Thyroid gland (tissue), 4 donors: ENCODE results near the gene KCNE1. TPM values are rescaled to one million over a fixed set of nuclear protein-coding genes. Genes with fewer than 3 reads are reported as not detected.

ENCODE experiments used
- DNase-seq, 2 donors: peaks; one replicate each; pipeline ENCODE4 v3.0.0-alpha.2; 2019
- H3K27ac ChIP-seq, 3 donors: fragments of 200-600 bp; sonication (generic); 1 replicate in 2 of 3; 2 replicates in 1 of 3; pipeline ENCODE4 v1.5.1; 2016 to 2019; ENCODE audit warnings: mild to moderate bottlenecking in 1 of 3, moderate library complexity in 1 of 3
- H3K27me3 ChIP-seq: fragments of 200-600 bp; sonication (generic); one replicate; pipeline ENCODE4 v1.5.1; 2019
- H3K36me3 ChIP-seq, 2 donors: fragments of 200-600 bp; sonication (generic); one replicate each; pipeline ENCODE4 v1.5.1; 2016 to 2019
- H3K4me1 ChIP-seq, 2 donors: fragments of 200-600 bp; sonication (generic); one replicate each; pipeline ENCODE4 v1.5.1; 2017 to 2019
- H3K4me3 ChIP-seq, 3 donors: fragments of 200-600 bp; sonication (generic); replicated peaks in 1 of 3; 1 replicate in 2 of 3; 2 replicates in 1 of 3; pipeline ENCODE4 v1.5.1; 2016; ENCODE audit warnings: mild to moderate bottlenecking in 1 of 3
- H3K9me3 ChIP-seq: fragments of 200-600 bp; sonication (generic); one replicate; pipeline ENCODE4 v1.5.1; 2017
- POLR2A ChIP-seq, 2 donors: fragments of 450-650 bp; IDR thresholded peaks; one replicate each; pipeline ENCODE4 v1.6.1; 2017; ENCODE audit warnings: antibody characterized with exemption in 2 of 2, mild to moderate bottlenecking in 2 of 2, moderate library complexity in 1 of 2
- WGBS, 2 donors: methylation state at CpG; one replicate each; pipeline ENCODE4 v1.1.5; 2017; 5-methylcytosine and 5-hydroxymethylcytosine counted together
- intact Hi-C: fragments of 100-400 bp; cut with DNase I; formaldehyde crosslinking; loops from one replicate; pipeline ENCODE4 v1.15.1; 2023
- total RNA-seq, 4 donors: library from RNA; depleted of rRNA; stranded (reverse); fragments of >200 nt; gene quantifications; one replicate each; pipeline ENCODE4 v1.2.3, GENCODE V29; 2016
- TF ChIP-seq, protein P1 (sequence below), 6 experiments: fragments of 200-600 bp in 3 of 6; fragments of 450-650 bp in 3 of 6; sonication (generic) in 3 of 6; IDR thresholded peaks; one replicate each; pipeline ENCODE4 v1.5.1; 2016 to 2019; ENCODE audit warnings: antibody characterized with exemption in 6 of 6, mild to moderate bottlenecking in 2 of 6, inconsistent platforms in 1 of 6, moderate library complexity in 1 of 6

Gene KCNE1
- total RNA-seq, 4 donors from 2014 or later = 0.33 to 2.6 (median 1.5) TPM

DNA sequence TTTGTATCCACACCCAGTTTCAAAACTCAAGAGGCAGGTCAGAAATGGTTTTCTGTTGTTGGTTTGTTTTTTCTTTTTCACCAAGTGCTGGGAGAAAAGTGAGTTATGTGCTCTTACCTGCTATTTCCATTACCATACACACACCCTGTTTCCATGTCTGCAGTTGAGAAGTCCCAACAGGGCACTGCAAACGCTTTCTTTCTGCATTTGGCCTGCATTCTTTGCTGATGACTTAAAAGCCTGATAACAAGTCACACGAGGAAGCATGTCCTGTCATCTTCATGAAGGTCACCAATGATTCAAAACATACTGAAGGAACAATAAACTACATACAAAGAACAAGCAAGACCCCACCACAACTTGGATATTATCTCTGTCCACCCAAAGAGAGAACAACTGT is 24.8 kb upstream of the KCNE1 start:
- Histone ChIP-seq H3K4me3 (no peak overlapping the region), H3K4me1 (peaks cover 0 to 6% of the 10 kb centered on the region in 2 donors), H3K36me3 (no peaks in the 10 kb centered on the region), H3K9me3 (no peaks in the 10 kb centered on the region), H3K27ac (no peak overlapping the region), H3K27me3 (no peaks in the 10 kb centered on the region)
- DNase-seq = no peak
- TF ChIP-seq POLR2A (IDR thresholded peaks at IDR 0.05) = no peak
- TF ChIP-seq, protein P1, sequence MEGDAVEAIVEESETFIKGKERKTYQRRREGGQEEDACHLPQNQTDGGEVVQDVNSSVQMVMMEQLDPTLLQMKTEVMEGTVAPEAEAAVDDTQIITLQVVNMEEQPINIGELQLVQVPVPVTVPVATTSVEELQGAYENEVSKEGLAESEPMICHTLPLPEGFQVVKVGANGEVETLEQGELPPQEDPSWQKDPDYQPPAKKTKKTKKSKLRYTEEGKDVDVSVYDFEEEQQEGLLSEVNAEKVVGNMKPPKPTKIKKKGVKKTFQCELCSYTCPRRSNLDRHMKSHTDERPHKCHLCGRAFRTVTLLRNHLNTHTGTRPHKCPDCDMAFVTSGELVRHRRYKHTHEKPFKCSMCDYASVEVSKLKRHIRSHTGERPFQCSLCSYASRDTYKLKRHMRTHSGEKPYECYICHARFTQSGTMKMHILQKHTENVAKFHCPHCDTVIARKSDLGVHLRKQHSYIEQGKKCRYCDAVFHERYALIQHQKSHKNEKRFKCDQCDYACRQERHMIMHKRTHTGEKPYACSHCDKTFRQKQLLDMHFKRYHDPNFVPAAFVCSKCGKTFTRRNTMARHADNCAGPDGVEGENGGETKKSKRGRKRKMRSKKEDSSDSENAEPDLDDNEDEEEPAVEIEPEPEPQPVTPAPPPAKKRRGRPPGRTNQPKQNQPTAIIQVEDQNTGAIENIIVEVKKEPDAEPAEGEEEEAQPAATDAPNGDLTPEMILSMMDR (IDR thresholded peaks at IDR 0.05) = no peak
- intact Hi-C loops = no loop called here
- 54 to 58% methylated on average over 2 of the region's 2 CpGs for WGBS, 2 donors

DNA sequence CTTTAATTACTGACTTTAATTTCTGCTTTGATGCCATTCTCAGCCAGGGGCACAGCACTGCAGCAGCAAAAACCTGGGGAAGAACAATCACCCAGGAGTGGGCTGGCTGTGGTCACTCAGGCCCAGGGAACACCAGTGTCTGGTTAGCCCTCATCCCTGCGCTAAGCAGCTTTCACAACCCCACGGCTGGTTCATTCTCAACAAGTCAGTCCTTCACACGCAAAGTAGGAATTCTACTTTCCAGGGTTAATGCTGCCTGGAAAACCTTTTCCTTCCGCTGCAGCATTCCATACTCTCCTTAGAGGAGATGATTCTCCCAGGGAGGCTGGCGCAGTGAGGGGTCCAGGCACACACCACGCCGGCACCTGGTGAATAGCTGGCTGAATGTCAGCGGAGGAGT is 24.3 kb upstream of the KCNE1 start:
- Histone ChIP-seq H3K27ac (no peak overlapping the region), H3K27me3 (no peaks in the 10 kb centered on the region), H3K4me3 (no peak overlapping the region), H3K9me3 (no peaks in the 10 kb centered on the region), H3K4me1 (peaks cover 0 to 6% of the 10 kb centered on the region in 2 donors), H3K36me3 (no peaks in the 10 kb centered on the region)
- WGBS, 2 donors = 93 to 97% methylated on average over 8 of the region's 8 CpGs
- intact Hi-C loops = no loop called here
- no peak for TF ChIP-seq POLR2A (IDR thresholded peaks at IDR 0.05)
- TF ChIP-seq, protein P1 (IDR thresholded peaks at IDR 0.05) = no peak
- no peak for DNase-seq

DNA sequence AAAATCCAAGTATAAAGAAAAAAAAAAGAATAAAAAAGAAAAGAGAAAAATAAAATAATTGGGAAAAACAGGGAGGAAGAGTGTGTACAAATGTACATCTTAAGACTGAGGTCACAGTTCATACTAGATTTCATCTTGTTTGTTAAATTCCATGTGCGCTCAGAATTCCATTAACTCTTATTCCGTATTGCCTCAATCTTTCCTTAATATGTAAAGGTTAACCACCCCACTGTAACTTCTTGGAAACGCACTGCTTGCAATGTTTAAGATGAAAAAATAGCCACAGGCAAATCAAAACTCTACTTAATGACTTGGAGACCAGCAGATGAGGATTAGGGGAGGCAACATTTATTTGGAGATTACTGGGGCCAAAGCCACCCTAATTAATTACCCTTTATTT is 23.9 kb upstream of the KCNE1 start:
- H3K27me3 ChIP-seq = no peaks in the 10 kb centered on the region
- no peaks in the 10 kb centered on the region for H3K9me3 ChIP-seq
- intact Hi-C loops = no loop called here
- H3K27ac ChIP-seq = no peak overlapping the region
- H3K4me3 ChIP-seq = no peak overlapping the region
- TF ChIP-seq, protein P1 (IDR thresholded peaks at IDR 0.05) = no peak
- 95 to 97% methylated on average over 3 of the region's 3 CpGs for WGBS, 2 donors
- H3K36me3 ChIP-seq = no peaks in the 10 kb centered on the region
- no peak for DNase-seq
- H3K4me1 ChIP-seq = peaks cover 0 to 6% of the 10 kb centered on the region in 2 donors

DNA sequence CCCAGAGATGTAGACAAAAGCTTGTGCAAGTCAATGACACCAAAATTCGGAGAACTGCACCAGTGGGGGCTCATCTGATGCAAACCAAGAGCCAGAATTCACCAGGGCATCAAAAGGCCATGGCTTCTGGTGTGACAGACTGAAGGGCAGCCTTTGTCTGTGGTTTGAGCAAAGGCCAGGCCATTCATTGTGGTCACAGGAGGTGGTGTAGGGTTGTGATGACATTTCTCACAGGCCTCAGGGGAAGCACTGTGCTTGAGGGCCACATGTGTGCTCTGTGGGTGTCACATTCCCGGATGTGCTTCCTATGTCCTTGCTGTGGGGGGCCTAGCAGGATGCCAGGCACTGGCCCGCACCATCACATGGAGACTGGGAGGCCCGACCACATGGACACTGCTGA is 22.5 kb upstream of the KCNE1 start:
- WGBS, 2 donors = 78 to 88% methylated on average over 2 to 4 of the region's 4 CpGs
- H3K4me3 ChIP-seq = no peak overlapping the region
- H3K36me3 ChIP-seq = no peaks in the 10 kb centered on the region
- no peaks in the 10 kb centered on the region for H3K4me1 ChIP-seq
- no peak for DNase-seq
- intact Hi-C loops = no loop called here
- TF ChIP-seq, protein P1 (IDR thresholded peaks at IDR 0.05) = no peak
- H3K27me3 ChIP-seq = no peaks in the 10 kb centered on the region
- H3K9me3 ChIP-seq = no peaks in the 10 kb centered on the region
- H3K27ac ChIP-seq = no peak overlapping the region

DNA sequence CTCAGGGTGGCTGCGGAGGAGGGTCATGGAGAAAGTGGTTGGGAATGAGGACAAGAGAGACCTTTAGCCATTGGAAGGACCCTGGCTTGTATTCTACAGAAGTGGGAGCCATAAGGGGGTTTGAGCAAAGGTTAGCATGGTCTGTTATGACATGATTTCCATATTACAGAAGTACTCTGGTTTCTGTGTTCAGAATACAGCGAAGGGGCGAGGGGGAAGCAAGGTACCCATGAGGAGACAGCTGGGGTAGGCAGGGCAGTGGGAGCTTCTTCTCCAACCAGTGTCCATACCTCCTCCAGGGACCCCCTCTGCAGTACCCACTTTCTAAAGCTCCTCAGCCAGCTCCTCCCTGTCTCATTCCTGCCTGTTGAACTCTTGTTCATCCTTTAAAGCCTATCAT is 21.9 kb upstream of the KCNE1 start:
- H3K36me3 ChIP-seq = no peaks in the 10 kb centered on the region
- no peak overlapping the region for H3K27ac ChIP-seq
- DNase-seq = no peak
- intact Hi-C loops = no loop called here
- TF ChIP-seq, protein P1 (IDR thresholded peaks at IDR 0.05) = no peak
- no peak overlapping the region for H3K4me3 ChIP-seq
- H3K4me1 ChIP-seq = no peaks in the 10 kb centered on the region
- whole genome bisulfite sequencing, 2 donors = 87 to 96% methylated on average over 3 of the region's 3 CpGs
- H3K27me3 ChIP-seq = no peaks in the 10 kb centered on the region
- H3K9me3 ChIP-seq = no peaks in the 10 kb centered on the region
